ENCODE results near the gene PURA. TPM values are rescaled to one million over a fixed set of nuclear protein-coding genes. Genes with fewer than 3 reads are reported as not detected.

PURA gene
- total and polyA plus RNA-seq, 12 donors = 3.2 to 27.7 (median 24.2) TPM

DNA sequence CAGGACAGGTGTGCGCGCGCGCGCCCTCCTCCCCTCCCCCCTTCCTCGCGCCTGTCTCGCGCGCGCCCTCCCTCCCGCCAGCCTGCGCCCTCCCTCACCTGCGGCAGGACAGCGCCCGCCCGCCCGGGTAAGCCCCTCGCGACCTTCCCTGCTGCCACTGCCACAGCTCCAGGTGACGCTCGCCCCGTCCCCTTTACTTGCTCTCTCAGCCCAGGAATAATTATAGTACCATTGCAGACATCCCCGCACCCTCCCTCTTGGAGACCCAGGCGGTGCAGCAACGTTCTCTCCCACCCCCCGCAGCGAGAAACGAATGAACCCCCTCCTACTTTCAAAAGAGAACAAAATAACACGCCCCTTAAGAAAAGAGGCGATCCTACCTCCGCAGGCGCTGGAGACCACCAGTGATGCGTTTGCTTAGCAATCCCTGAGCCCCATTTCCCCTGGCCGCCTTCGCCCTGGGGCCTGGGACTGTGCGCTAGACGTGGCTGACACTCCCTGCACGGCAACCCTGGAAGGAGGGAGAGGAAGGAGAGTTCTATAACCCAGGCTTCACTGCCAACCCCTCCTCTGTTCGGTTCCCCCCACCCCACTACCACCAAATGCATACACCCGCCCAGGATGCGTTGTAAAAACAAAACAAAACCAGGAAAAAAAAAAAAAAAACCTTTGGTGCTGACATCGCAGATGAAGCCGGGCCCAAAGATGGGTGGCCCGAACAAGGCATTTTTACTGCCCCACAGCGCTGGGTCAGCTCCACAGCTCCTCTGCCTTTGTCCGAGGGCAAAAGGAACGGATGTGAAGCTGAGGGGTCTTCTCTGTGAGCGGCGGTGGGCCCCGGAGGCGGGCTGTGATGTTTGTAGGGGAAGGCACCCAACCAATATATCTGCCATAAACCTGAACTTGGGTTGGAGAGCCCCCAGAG lies 5.6 kb upstream of the PURA start:
- H3K4me3 ChIP-seq = peak overlapping the region; percentile 61 to 85 (median 76)
- intact Hi-C loops (cut with DNase I) = loop anchor here in 5 of 10 donors (5.0 kb wide), 3 partner anchors 34 to 39 kb away; no protein-coding TSS in a partner anchor
- TF ChIP-seq, protein P1, sequence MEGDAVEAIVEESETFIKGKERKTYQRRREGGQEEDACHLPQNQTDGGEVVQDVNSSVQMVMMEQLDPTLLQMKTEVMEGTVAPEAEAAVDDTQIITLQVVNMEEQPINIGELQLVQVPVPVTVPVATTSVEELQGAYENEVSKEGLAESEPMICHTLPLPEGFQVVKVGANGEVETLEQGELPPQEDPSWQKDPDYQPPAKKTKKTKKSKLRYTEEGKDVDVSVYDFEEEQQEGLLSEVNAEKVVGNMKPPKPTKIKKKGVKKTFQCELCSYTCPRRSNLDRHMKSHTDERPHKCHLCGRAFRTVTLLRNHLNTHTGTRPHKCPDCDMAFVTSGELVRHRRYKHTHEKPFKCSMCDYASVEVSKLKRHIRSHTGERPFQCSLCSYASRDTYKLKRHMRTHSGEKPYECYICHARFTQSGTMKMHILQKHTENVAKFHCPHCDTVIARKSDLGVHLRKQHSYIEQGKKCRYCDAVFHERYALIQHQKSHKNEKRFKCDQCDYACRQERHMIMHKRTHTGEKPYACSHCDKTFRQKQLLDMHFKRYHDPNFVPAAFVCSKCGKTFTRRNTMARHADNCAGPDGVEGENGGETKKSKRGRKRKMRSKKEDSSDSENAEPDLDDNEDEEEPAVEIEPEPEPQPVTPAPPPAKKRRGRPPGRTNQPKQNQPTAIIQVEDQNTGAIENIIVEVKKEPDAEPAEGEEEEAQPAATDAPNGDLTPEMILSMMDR (IDR thresholded peaks at IDR 0.05) = no peak
- H3K27ac ChIP-seq = peak overlapping the region; percentile 94 to 100 (median 98)
- ATAC-seq = peak in 2 of 8 donors; percentile 12 to 29
- H3K27me3 ChIP-seq = peaks cover 0 to 45% (median 0%) of the 10 kb centered on the region in 7 donors
- 3% methylated on average over 44 to 52 of the region's 52 CpGs for WGBS, 2 donors
- no peaks in the 10 kb centered on the region for H3K36me3 ChIP-seq
- peaks cover 0 to 61% (median 48%) of the 10 kb centered on the region in 9 donors for H3K4me1 ChIP-seq
- H3K9me3 ChIP-seq = no peaks in the 10 kb centered on the region
- DNase-seq = peak; percentile 18 to 20

DNA sequence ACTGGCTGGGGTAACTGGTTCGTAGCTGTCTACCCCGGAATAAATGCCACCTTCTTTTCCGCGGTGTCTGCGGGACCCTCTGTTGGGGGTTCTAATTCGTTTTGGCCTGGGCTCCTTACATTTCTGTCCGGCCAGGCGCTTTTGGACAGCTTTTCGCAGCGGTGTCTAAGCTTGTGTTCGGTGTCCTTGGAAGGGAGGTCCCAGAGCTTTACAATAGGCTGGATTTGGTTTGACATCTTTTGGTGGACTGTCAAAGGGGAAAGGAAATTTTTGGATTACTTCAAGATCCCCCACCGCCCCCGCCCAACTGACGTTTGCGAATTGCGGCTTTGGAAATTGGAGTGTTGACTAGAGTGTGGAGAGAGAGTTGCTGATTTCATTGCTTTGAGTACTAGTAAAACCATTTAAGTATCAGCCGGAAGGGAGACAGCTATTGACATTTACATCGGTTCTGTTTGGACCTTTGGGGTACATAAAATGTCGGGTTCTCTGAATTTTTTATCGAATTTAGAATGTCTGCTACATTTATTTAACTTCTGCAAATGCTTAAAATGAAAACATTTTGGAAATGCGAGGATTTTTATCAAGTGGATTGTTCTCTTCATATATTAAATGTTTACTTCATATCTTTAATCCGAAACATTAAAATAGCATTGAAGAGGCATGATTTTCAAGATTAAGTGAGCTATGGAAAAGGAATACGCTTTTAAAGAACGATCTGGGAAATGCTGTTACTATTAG lies 4.7 kb upstream of the PURA start:
- Histone ChIP-seq H3K4me3 (peak overlapping the region; percentile 61 to 85 (median 76)), H3K27ac (peak overlapping the region in 8 of 10 donors; percentile 94 to 100 (median 99)), H3K4me1 (peaks cover 0 to 63% (median 49%) of the 10 kb centered on the region in 9 donors), H3K27me3 (peaks cover 0 to 41% (median 0%) of the 10 kb centered on the region in 7 donors), H3K36me3 (no peaks in the 10 kb centered on the region), H3K9me3 (no peaks in the 10 kb centered on the region)
- 50 to 56% methylated on average over 24 of the region's 24 CpGs for WGBS, 2 donors
- DNase-seq (peak in 1 of 2 donors; percentile 11), ATAC-seq (no peak)
- intact Hi-C loops (cut with DNase I) = loop anchor here in 5 of 10 donors (5.0 kb wide), 3 partner anchors 33 to 38 kb away; no protein-coding TSS in a partner anchor
- TF ChIP-seq, protein P1 (IDR thresholded peaks at IDR 0.05) = no peak

DNA sequence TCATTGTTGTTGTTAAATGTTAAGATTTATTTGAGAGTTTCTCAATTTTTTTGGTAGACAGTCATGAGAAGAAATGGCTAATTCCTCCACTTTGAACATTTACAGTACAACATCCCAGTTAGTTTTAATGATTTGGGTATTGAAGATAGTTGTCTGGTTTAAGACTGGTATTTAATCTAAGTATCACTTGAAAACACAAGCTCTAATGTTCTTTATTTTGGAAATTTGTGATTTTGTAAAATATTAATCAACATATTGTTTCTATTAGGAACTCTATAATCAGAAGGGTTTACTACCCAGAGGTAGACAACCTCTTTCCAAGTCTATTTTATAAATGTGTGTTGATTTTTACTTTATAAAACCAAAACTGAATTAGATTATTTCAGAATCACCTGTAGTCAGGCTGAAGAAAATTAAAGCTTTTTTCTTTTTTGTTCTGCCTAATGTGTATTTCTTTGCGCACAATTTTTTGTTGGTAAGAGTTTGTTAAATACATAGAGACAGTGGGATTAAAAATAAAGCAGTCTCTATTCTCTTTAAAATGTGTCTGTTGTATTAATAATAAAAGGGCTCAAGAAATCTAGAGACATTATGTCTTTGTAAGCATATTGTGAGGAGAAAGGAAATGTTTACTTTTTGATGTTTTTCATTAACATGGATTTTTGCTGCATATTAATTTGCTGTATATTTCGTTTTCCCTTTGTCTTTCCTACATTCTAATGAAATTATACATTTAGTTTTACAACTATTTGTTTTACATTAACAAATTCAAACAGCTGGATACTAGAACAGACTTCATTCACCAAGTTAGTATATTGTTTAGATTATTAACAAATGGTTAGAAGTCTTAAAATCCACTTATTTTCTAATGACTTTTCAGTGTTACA lies 3.9 kb upstream of the PURA start:
- no peaks in the 10 kb centered on the region for H3K36me3 ChIP-seq
- peak overlapping the region in 1 of 10 donors; percentile 75 for H3K4me3 ChIP-seq
- intact Hi-C loops (cut with DNase I) = loop anchor here in 5 of 10 donors (5.0 kb wide), 3 partner anchors 32 to 38 kb away; no protein-coding TSS in a partner anchor
- H3K27ac ChIP-seq = no peak overlapping the region
- no peaks in the 10 kb centered on the region for H3K9me3 ChIP-seq
- peaks cover 0 to 33% (median 0%) of the 10 kb centered on the region in 7 donors for H3K27me3 ChIP-seq
- DNase-seq (no peak), ATAC-seq (no peak)
- peaks cover 0 to 67% (median 54%) of the 10 kb centered on the region in 9 donors for H3K4me1 ChIP-seq
- TF ChIP-seq, protein P1 (IDR thresholded peaks at IDR 0.05) = no peak
- 86 to 90% methylated on average over 2 of the region's 2 CpGs for WGBS, 2 donors
